A549 treated with AZD9567 at 1 μM for 4 hours (cell line): Measurements from ENCODE around the gene LRRTM2. TPM values are rescaled to one million over a fixed set of nuclear protein-coding genes. Genes with fewer than 3 reads are reported as not detected.

Experiments
- total RNA-seq: library from RNA; stranded (reverse); fragments of 200-300 nt; extraction: Qiagen RNA extraction; gene quantifications from 5 replicates; pipeline ENCODE4 v1.2.3, GENCODE V29; 2022; ENCODE audit not compliant: insufficient read depth

Gene LRRTM2, protein sequence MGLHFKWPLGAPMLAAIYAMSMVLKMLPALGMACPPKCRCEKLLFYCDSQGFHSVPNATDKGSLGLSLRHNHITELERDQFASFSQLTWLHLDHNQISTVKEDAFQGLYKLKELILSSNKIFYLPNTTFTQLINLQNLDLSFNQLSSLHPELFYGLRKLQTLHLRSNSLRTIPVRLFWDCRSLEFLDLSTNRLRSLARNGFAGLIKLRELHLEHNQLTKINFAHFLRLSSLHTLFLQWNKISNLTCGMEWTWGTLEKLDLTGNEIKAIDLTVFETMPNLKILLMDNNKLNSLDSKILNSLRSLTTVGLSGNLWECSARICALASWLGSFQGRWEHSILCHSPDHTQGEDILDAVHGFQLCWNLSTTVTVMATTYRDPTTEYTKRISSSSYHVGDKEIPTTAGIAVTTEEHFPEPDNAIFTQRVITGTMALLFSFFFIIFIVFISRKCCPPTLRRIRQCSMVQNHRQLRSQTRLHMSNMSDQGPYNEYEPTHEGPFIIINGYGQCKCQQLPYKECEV
- not detected in 5 replicates for total RNA-seq

DNA sequence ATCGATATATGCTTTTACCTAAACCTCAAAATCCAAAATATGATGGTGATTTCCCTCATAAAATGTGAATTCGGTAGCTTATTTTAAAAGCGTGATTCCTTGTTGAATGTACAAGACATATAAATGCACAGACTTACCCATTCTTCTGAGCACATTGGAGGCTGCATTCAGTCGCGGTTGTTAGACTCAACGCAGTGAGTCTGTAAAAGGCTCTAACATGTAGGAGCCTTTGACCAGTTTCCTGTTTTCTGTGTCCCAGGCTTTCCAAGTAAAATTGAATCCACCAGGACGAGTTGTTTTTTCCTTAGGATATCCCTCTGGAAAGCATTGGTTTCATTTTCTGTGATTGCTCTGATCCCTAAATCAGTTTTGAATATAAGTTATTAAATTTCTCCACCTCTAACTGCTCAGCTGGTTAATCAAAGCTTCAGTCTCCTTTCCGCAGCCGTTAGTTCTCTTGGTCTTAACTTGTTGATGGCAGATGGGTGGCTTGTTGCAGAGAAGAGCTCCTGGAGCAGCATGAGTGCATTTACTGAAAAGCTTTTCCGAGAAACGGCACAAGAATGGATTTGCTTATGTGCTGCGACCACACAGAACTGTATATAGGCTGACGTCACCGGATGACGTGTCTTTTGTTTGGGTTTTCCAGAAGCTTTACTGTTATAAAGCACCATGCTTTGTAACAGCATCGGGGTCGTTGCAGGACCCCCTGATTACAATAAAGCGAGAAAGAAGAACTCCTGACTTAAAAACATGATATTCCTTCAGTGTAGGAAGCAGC, at the start of gene LRRTM2:
TSS of gene LRRTM2 (minus strand) at position 565 of the 781 bp plus-strand sequence. CDS start at position 141, 424 bp downstream.

Other genes starting within 250 kb of the LRRTM2 start
- gene CTNNA1, start 121.9 kb downstream of the LRRTM2 start, total RNA-seq: 183 to 242 TPM (median 192 TPM) in 5 replicates